Activated CD4-positive, alpha-beta T cell treated with anti-CD3 and anti-CD28 coated beads, Interleukin-2, amount 10 ng/mL, durations not matched to agents 7 days and 5 days (primary cell): ENCODE measurements around the gene ARHGAP10. TPM values are rescaled to one million over a fixed set of nuclear protein-coding genes. Genes with fewer than 3 reads are reported as not detected.

Source experiments
- CTCF ChIA-PET: fragments of 350-600 bp; sonication (Branson Sonifier 250); formaldehyde crosslinking; loops from one replicate; lab custom pipeline; 2021; ENCODE audit warnings: antibody characterized with exemption; lab: Charles Lee
- POLR2A ChIA-PET: fragments of 350-600 bp; sonication (Branson Sonifier 250); formaldehyde crosslinking; loops from one replicate; lab custom pipeline; 2021; ENCODE audit warnings: antibody characterized with exemption; lab: Charles Lee
- DNase-seq: peaks from one replicate; pipeline ENCODE4 v3.0.0-alpha.2; 2020
- H3K27ac Mint-ChIP-seq: one replicate; pipeline ENCODE4 v1.8.0; 2021; ENCODE audit warnings: mild to moderate bottlenecking, moderate library complexity, mixed read lengths
- H3K27me3 Mint-ChIP-seq: one replicate; pipeline ENCODE4 v1.8.0; 2021; ENCODE audit warnings: mixed read lengths
- H3K36me3 Mint-ChIP-seq: one replicate; pipeline ENCODE4 v1.8.0; 2021; ENCODE audit warnings: low read depth, mixed read lengths
- H3K4me1 Mint-ChIP-seq: one replicate; pipeline ENCODE4 v1.8.0; 2021; ENCODE audit warnings: mixed read lengths
- H3K4me3 Mint-ChIP-seq: one replicate; pipeline ENCODE4 v1.8.0; 2021; ENCODE audit warnings: mild to moderate bottlenecking, moderate library complexity, mixed read lengths
- H3K9me3 Mint-ChIP-seq: one replicate; pipeline ENCODE4 v1.8.0; 2021; ENCODE audit warnings: mixed read lengths
- total RNA-seq, 2 experiments: library from RNA; stranded (reverse); gene quantifications; one replicate each; pipeline ENCODE4 v1.2.3, GENCODE V29; 2021

The ARHGAP10 gene
- total RNA-seq, 2 experiments from 2014 or later: 9.4 to 10.7 TPM

DNA sequence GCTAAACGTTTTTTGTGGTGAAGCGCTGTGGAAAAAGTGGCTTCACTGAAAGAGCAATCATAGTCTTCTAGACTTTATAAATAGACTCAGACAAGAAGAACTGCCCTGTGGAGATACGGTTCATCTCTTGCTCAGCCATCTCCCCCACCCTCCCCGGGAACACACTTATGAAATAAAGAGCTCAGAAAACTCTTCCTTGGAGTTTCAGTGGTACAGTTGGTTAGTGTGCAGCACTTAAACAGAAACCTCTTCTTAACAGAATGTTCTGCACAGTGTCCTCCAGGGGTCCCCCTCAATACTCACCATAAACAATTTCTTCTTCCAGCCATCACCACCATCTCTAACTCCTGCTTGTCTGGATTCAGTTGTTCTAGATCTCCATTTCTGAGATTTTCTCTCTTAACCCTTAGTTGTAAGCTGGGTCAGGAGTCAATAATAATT, 313.0 kb downstream of the ARHGAP10 start:
- peaks cover 5% of the 10 kb centered on the region for H3K9me3 Mint-ChIP-seq
- POLR2A ChIA-PET: no interaction called here
- peak; percentile 27 for DNase-seq
- H3K4me1 Mint-ChIP-seq: peaks cover 25% of the 10 kb centered on the region
- CTCF ChIA-PET: interaction anchor here (0.8 to 1.8 kb wide), 3 partner anchors 10 to 18 kb away, joined by 4 read pairs; no protein-coding TSS in a partner anchor
- H3K27ac Mint-ChIP-seq: no peak overlapping the region
- peaks cover 15% of the 10 kb centered on the region for H3K36me3 Mint-ChIP-seq
- H3K27me3 Mint-ChIP-seq: no peaks in the 10 kb centered on the region
- H3K4me3 Mint-ChIP-seq: no peak overlapping the region

- ChIA-PET POLR2A (no interaction called here), CTCF (interaction anchor here (0.6 to 0.7 kb wide), 2 partner anchors 13 to 555 kb away, joined by 3 read pairs; no protein-coding TSS in a partner anchor)
- H3K4me3 Mint-ChIP-seq: no peak overlapping the region
- H3K4me1 Mint-ChIP-seq: peaks cover 55% of the 10 kb centered on the region
- DNase-seq: no peak
- peaks cover 21% of the 10 kb centered on the region for H3K36me3 Mint-ChIP-seq
- no peak overlapping the region for H3K27ac Mint-ChIP-seq
- H3K9me3 Mint-ChIP-seq: peaks cover 7% of the 10 kb centered on the region
- no peaks in the 10 kb centered on the region for H3K27me3 Mint-ChIP-seq
These were observed 316.7 kb downstream of the ARHGAP10 start for GRCh38 chr4:148048598-148048997.

- peaks cover 67% of the 10 kb centered on the region for H3K4me1 Mint-ChIP-seq
- ChIA-PET CTCF (no interaction called here), POLR2A (no interaction called here)
- no peaks in the 10 kb centered on the region for H3K27me3 Mint-ChIP-seq
- DNase-seq: no peak
- peaks cover 9% of the 10 kb centered on the region for H3K9me3 Mint-ChIP-seq
- peaks cover 35% of the 10 kb centered on the region for H3K36me3 Mint-ChIP-seq
- peak overlapping the region; percentile 82 for H3K27ac Mint-ChIP-seq
- H3K4me3 Mint-ChIP-seq: no peak overlapping the region
These were observed 319.5 kb downstream of the ARHGAP10 start for GRCh38 chr4:148051403-148051802.

DNA sequence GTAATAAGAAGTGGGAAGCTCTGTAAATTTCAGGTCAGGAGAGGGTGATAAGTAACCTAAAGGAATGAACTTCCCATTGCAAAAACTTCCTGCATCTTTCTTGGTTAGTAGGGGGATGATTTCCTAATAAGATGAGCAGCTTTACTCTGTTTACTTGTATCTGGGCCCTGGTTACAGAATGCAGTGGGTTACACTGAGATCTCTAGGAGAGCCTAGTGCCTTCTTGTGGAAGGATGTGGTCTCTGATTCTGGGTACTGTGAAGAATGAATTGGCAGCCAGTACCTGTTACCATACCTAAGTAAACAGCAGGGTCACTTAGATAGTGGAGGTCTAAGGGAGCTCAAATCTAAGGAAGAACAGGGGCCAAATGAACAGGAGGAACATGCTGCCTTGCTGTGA, 320.6 kb downstream of the ARHGAP10 start:
- Mint-ChIP-seq H3K9me3 (peaks cover 7% of the 10 kb centered on the region), H3K27me3 (no peaks in the 10 kb centered on the region), H3K4me3 (peak overlapping the region; percentile 40), H3K4me1 (peaks cover 69% of the 10 kb centered on the region), H3K36me3 (peaks cover 33% of the 10 kb centered on the region), H3K27ac (peak overlapping the region; percentile 82)
- CTCF ChIA-PET: interaction anchor here (0.8 to 1.1 kb wide), 2 partner anchors 11 to 15 kb away, joined by 3 read pairs; no protein-coding TSS in a partner anchor
- POLR2A ChIA-PET: no interaction called here
- peak; percentile 76 for DNase-seq

DNA sequence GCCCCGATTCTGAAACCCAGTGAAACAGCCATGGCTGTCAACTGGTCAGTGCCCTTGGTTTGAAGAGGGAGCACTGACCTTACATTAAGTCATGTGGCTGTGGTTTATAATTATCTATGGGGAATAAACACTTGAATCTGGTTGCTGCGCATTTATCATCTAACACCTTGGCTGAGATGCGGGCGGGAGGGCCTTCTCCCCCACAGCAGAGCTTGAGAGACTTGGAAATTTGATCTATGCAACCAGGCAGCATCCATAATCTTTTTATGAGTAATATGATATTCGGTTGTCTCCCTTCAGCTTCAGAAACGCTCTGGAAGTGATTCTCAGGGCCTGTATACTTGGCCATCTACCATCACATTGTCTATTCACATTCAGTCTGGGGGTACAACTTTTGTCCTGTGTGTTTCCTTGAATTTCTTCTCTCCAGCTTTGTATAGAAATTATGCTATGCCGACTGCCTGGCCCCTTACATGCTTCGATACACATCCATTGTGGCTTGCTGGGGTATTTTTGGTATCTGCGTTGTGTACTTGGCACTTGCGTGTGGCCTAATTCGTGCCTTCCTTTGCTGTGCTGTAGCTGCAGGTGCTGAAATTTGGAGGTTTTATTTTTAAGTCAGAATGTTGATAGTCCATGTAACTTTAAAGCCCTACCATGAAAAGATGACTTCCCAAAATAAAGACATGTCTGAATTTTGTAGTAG, 321.6 kb downstream of the ARHGAP10 start:
- Mint-ChIP-seq H3K27ac (peak overlapping the region; percentile 82), H3K4me3 (peak overlapping the region; percentile 23)
- CTCF ChIA-PET: interaction anchor here (1.1 kb wide), 1 partner anchor 14 kb away, joined by 3 read pairs; no protein-coding TSS in a partner anchor

DNA sequence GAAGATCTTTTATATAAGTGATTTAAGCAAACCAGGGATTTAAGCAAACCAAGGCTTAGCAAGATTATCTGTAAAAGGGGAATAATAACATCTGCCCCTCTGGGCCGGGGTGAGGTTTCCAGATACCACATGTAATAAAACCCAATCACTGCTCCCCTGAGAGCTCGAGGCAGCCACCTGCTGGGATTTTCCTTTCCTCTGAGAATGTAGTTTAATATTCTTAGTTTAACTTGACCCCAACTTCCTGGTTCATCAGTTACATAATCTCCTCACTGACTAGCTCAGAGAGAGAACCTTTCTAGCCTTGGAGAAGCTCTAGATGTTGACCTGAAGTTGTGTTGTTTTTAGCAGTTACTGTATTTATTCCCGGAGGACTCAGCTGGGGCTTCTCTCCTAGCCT, 322.4 kb downstream of the ARHGAP10 start:
- POLR2A ChIA-PET: no interaction called here
- CTCF ChIA-PET: interaction anchor here (0.9 to 1.3 kb wide), 2 partner anchors 8 to 10 kb away, joined by 4 read pairs; no protein-coding TSS in a partner anchor
- Mint-ChIP-seq H3K9me3 (peaks cover 12% of the 10 kb centered on the region), H3K27ac (peak overlapping the region; percentile 82), H3K4me1 (peaks cover 87% of the 10 kb centered on the region), H3K4me3 (no peak overlapping the region), H3K27me3 (no peaks in the 10 kb centered on the region), H3K36me3 (peaks cover 38% of the 10 kb centered on the region)
- DNase-seq: no peak

More for the DNA sequence above, 321.6 kb downstream of the ARHGAP10 start:
- Mint-ChIP-seq H3K27me3 (no peaks in the 10 kb centered on the region), H3K36me3 (peaks cover 33% of the 10 kb centered on the region), H3K4me1 (peaks cover 79% of the 10 kb centered on the region), H3K9me3 (peaks cover 7% of the 10 kb centered on the region)
- POLR2A ChIA-PET: no interaction called here
- DNase-seq: no peak

DNA sequence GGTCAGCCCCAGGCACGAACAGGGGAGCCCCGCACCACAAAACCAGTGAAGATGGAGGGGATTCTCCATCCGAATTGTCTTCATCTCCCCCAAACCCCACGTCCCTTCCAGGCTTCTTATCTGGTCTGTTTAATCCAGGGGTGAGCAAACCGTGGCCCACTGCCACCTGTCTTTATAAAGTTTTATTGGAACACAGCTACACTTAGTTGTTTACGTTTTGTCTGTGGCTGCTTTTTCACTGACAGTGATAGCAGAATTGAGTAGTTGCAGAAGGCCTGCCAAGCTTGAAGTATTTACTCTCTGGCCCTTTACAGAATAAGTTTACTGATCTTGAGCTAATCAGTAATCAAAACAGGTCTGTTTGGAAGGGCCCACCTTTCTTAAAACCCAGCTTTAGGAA, 324.0 kb downstream of the ARHGAP10 start:
- peak; percentile 18 for DNase-seq
- CTCF ChIA-PET: interaction anchor here (0.6 to 1.8 kb wide), 6 partner anchors 9 to 637 kb away, joined by 3 to 5 read pairs (median 4); no protein-coding TSS in a partner anchor
- Mint-ChIP-seq H3K27me3 (no peaks in the 10 kb centered on the region), H3K36me3 (peaks cover 46% of the 10 kb centered on the region), H3K4me3 (no peak overlapping the region), H3K27ac (peak overlapping the region; percentile 52), H3K9me3 (peaks cover 17% of the 10 kb centered on the region), H3K4me1 (peaks cover 97% of the 10 kb centered on the region)
- POLR2A ChIA-PET: no interaction called here

- peaks cover 46% of the 10 kb centered on the region for H3K36me3 Mint-ChIP-seq
- peak; percentile 72 for DNase-seq
- H3K4me1 Mint-ChIP-seq: peaks cover 97% of the 10 kb centered on the region
- ChIA-PET POLR2A (no interaction called here), CTCF (interaction anchor here (0.6 to 1.8 kb wide), 7 partner anchors 8 to 386 kb away, joined by 3 to 5 read pairs (median 4); partner anchors contain the start of gene NR3C2)
- H3K9me3 Mint-ChIP-seq: peaks cover 17% of the 10 kb centered on the region
- peak overlapping the region; percentile 80 for H3K27ac Mint-ChIP-seq
- no peak overlapping the region for H3K4me3 Mint-ChIP-seq
- H3K27me3 Mint-ChIP-seq: no peaks in the 10 kb centered on the region
These were observed 325.0 kb downstream of the ARHGAP10 start for GRCh38 chr4:148056879-148057278.

GRCh38 chr4:148057516-148057915, 325.6 kb downstream of the ARHGAP10 start:
- no peak overlapping the region for H3K27ac Mint-ChIP-seq
- peaks cover 46% of the 10 kb centered on the region for H3K36me3 Mint-ChIP-seq
- POLR2A ChIA-PET: no interaction called here
- H3K9me3 Mint-ChIP-seq: peaks cover 17% of the 10 kb centered on the region
- H3K4me3 Mint-ChIP-seq: no peak overlapping the region
- CTCF ChIA-PET: interaction anchor here (0.6 to 1.8 kb wide), 3 partner anchors 30 to 381 kb away, joined by 3 to 5 read pairs (median 4); no protein-coding TSS in a partner anchor
- no peaks in the 10 kb centered on the region for H3K27me3 Mint-ChIP-seq
- H3K4me1 Mint-ChIP-seq: peaks cover 94% of the 10 kb centered on the region
- no peak for DNase-seq

GRCh38 chr4:148057984-148058859, 326.3 kb downstream of the ARHGAP10 start:
- Mint-ChIP-seq H3K27ac (peak overlapping the region; percentile 39), H3K4me3 (no peak overlapping the region), H3K4me1 (peaks cover 87% of the 10 kb centered on the region), H3K36me3 (peaks cover 44% of the 10 kb centered on the region), H3K27me3 (no peaks in the 10 kb centered on the region), H3K9me3 (peaks cover 17% of the 10 kb centered on the region)
- CTCF ChIA-PET: no interaction called here
- POLR2A ChIA-PET: no interaction called here
- DNase-seq: no peak

DNA sequence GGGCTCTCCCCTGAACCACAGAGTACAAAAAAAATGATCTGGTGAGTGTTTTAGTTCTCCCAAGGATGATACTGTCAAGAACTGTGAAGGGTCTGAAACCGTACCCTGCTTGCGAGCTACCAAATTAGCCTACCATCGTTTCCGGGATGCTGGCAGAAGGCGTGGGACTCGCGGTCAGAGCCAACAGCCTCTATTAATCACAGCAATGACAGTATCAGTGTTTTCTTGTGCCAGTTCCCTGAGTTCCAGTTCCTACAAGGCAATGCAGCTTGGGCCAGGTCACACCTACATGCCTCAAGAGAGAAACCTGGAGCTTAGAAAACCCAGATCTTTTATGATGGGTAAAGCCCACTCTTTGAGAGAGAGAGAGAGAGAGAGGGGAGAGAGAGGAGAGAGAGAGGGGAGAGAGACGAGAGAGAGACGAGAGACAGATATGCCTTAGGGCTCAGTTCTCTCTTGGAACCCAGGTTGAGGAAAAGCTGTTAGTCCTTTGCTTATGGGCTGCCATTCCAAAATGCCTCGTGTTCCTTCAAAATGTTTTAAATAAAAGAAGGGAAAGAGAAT, 327.8 kb downstream of the ARHGAP10 start:
- POLR2A ChIA-PET: no interaction called here
- Mint-ChIP-seq H3K27ac (peak overlapping the region; percentile 88), H3K4me3 (peak overlapping the region; percentile 66), H3K36me3 (peaks cover 30% of the 10 kb centered on the region), H3K27me3 (no peaks in the 10 kb centered on the region), H3K9me3 (peaks cover 13% of the 10 kb centered on the region), H3K4me1 (peaks cover 72% of the 10 kb centered on the region)
- CTCF ChIA-PET: no interaction called here
- DNase-seq: no peak
